ENCODE measurements around the gene BTBD7. TPM values are rescaled to one million over a fixed set of nuclear protein-coding genes. Genes with fewer than 3 reads are reported as not detected.

BTBD7 gene
- total and polyA plus RNA-seq, 8 donors, result 6.3 to 21.6 (median 13.8) TPM

- no peak overlapping the region for H3K4me3 ChIP-seq
- DNase-seq (no peak), ATAC-seq (no peak), FAIRE-seq (no peak)
- WGBS, 2 donors, result 85 to 86% methylated on average over 6 of the region's 6 CpGs
- no peaks in the 10 kb centered on the region for H3K4me1 ChIP-seq
- intact Hi-C loops (cut with DNase I), result no loop called here
- no peaks in the 10 kb centered on the region for H3K9me3 ChIP-seq
- TF ChIP-seq CTCF (IDR thresholded peaks at IDR 0.05), result no peak
- no peak overlapping the region for H3K27ac ChIP-seq
- H3K27me3 ChIP-seq, result no peaks in the 10 kb centered on the region
- no peaks in the 10 kb centered on the region for H3K36me3 ChIP-seq
Observed at GRCh38 chr14:93299866-93300265, 33.0 kb downstream of the BTBD7 start.

GRCh38 chr14:93299416-93299815 lies 33.4 kb downstream of the BTBD7 start:
- WGBS, 2 donors, result 95 to 96% methylated on average over 3 of the region's 3 CpGs
- ATAC-seq, result no peak

GRCh38 chr14:93295541-93296220 lies 37.2 kb downstream of the BTBD7 start:
- H3K36me3 ChIP-seq, result peaks cover 0 to 9% (median 0%) of the 10 kb centered on the region in 3 donors
- TF ChIP-seq CTCF (IDR thresholded peaks at IDR 0.05), result no peak
- ATAC-seq (no peak), FAIRE-seq (no peak), DNase-seq (no peak)
- H3K27ac ChIP-seq, result no peak overlapping the region
- H3K9me3 ChIP-seq, result no peaks in the 10 kb centered on the region
- H3K27me3 ChIP-seq, result no peaks in the 10 kb centered on the region
- intact Hi-C loops (cut with DNase I), result no loop called here
- no peaks in the 10 kb centered on the region for H3K4me1 ChIP-seq
- H3K4me3 ChIP-seq, result no peak overlapping the region
- 92 to 94% methylated on average over 6 of the region's 6 CpGs for WGBS, 2 donors

More at GRCh38 chr14:93299416-93299815, 33.4 kb downstream of the BTBD7 start:
- intact Hi-C loops (cut with DNase I), result no loop called here
- H3K9me3 ChIP-seq, result no peaks in the 10 kb centered on the region
- DNase-seq, result no peak
- H3K4me1 ChIP-seq, result no peaks in the 10 kb centered on the region
- TF ChIP-seq CTCF (IDR thresholded peaks at IDR 0.05), result no peak
- no peak overlapping the region for H3K4me3 ChIP-seq
- no peak overlapping the region for H3K27ac ChIP-seq
- no peak for FAIRE-seq
- H3K36me3 ChIP-seq, result peaks cover 0 to under 1% (median 0%) of the 10 kb centered on the region in 3 donors
- H3K27me3 ChIP-seq, result no peaks in the 10 kb centered on the region

- Histone ChIP-seq H3K27ac (no peak overlapping the region), H3K4me3 (no peak overlapping the region), H3K9me3 (no peaks in the 10 kb centered on the region), H3K27me3 (no peaks in the 10 kb centered on the region), H3K4me1 (peaks cover 0 to 4% (median 0%) of the 10 kb centered on the region in 3 donors), H3K36me3 (no peaks in the 10 kb centered on the region)
- no peak for TF ChIP-seq CTCF (IDR thresholded peaks at IDR 0.05)
- ATAC-seq (peak in 1 of 4 donors; percentile 49), FAIRE-seq (no peak), DNase-seq (no peak)
- intact Hi-C loops (cut with DNase I), result no loop called here
- 78% methylated on average over 4 of the region's 4 CpGs for WGBS, 2 donors
Observed at GRCh38 chr14:93286212-93286890, 46.5 kb downstream of the BTBD7 start.

GRCh38 chr14:93285044-93285443 lies 47.8 kb downstream of the BTBD7 start:
- Histone ChIP-seq H3K27ac (no peak overlapping the region), H3K4me3 (no peak overlapping the region), H3K4me1 (peaks cover 0 to 4% (median 0%) of the 10 kb centered on the region in 3 donors), H3K9me3 (no peaks in the 10 kb centered on the region), H3K27me3 (no peaks in the 10 kb centered on the region), H3K36me3 (no peaks in the 10 kb centered on the region)
- TF ChIP-seq CTCF (IDR thresholded peaks at IDR 0.05), result no peak
- intact Hi-C loops (cut with DNase I), result no loop called here
- no peak for FAIRE-seq
- no peak for ATAC-seq
- 44% methylated on average over 2 of the region's 2 CpGs for WGBS, 2 donors
- DNase-seq, result no peak

All from pancreas (tissue), 10 donors.